ENCODE measurements around the gene CFAP251. TPM values are rescaled to one million over a fixed set of nuclear protein-coding genes. Genes with fewer than 3 reads are reported as not detected.
"Not testable (repeated sequence)": the region's sequence is repeated elsewhere in the genome, so short reads cannot be mapped to it uniquely, and the experiment has no call there.

Gene CFAP251
- total RNA-seq, 2 experiments from 2014 or later: 0.21 to 0.35 TPM

- peaks cover 55% of the 10 kb centered on the region for H3K27me3 Mint-ChIP-seq
- peaks cover 18% of the 10 kb centered on the region for H3K4me1 Mint-ChIP-seq
- CTCF ChIA-PET: interaction anchor here (0.8 to 3.5 kb wide), 2 partner anchors 90 to 93 kb away, joined by 3 to 12 read pairs; no protein-coding TSS in a partner anchor
- H3K36me3 Mint-ChIP-seq: no peaks in the 10 kb centered on the region
- DNase-seq (no peak), ATAC-seq (no peak)
- no peak overlapping the region for H3K4me3 Mint-ChIP-seq
- no peaks in the 10 kb centered on the region for H3K9me3 Mint-ChIP-seq (ENCODE audit: low read depth)
- H3K27ac Mint-ChIP-seq: peak overlapping the region; percentile 28
These were observed 111.4 kb downstream of the CFAP251 start for GRCh38 chr12:122029620-122030423.

- Mint-ChIP-seq H3K4me3 (no peak overlapping the region), H3K27me3 (peaks cover 53% of the 10 kb centered on the region), H3K36me3 (no peaks in the 10 kb centered on the region), H3K9me3 (ENCODE audit: low read depth) (no peaks in the 10 kb centered on the region), H3K4me1 (peaks cover 18% of the 10 kb centered on the region), H3K27ac (no peak overlapping the region)
- CTCF ChIA-PET: interaction anchor here (3.5 kb wide), 1 partner anchor 93 kb away, joined by 12 read pairs; no protein-coding TSS in a partner anchor
- DNase-seq (no peak), ATAC-seq (no peak)
These were observed 112.1 kb downstream of the CFAP251 start for GRCh38 chr12:122030424-122031035.

- H3K9me3 Mint-ChIP-seq (ENCODE audit: low read depth): no peaks in the 10 kb centered on the region
- CTCF ChIA-PET: interaction anchor here (0.8 to 1.0 kb wide), 2 partner anchors 9 to 44 kb away, joined by 3 to 4 read pairs; no protein-coding TSS in a partner anchor
- no peak overlapping the region for H3K4me3 Mint-ChIP-seq
- DNase-seq (peak; percentile 65), ATAC-seq (peak; percentile 50)
- H3K27me3 Mint-ChIP-seq: peaks cover 50% of the 10 kb centered on the region
- no peak overlapping the region for H3K27ac Mint-ChIP-seq
- peaks cover 18% of the 10 kb centered on the region for H3K4me1 Mint-ChIP-seq
- H3K36me3 Mint-ChIP-seq: no peaks in the 10 kb centered on the region
These were observed 113.2 kb downstream of the CFAP251 start for GRCh38 chr12:122031342-122032216.

- Mint-ChIP-seq H3K4me1 (peaks cover 18% of the 10 kb centered on the region), H3K27me3 (peaks cover 43% of the 10 kb centered on the region), H3K4me3 (no peak overlapping the region), H3K36me3 (no peaks in the 10 kb centered on the region), H3K9me3 (ENCODE audit: low read depth) (no peaks in the 10 kb centered on the region), H3K27ac (no peak overlapping the region)
- CTCF ChIA-PET: no interaction called here
- DNase-seq: no peak
- no peak for ATAC-seq
These were observed 114.2 kb downstream of the CFAP251 start for GRCh38 chr12:122032580-122032979.

- CTCF ChIA-PET: no interaction called here
- Mint-ChIP-seq H3K4me1 (no peaks in the 10 kb centered on the region), H3K27ac (no peak overlapping the region), H3K36me3 (no peaks in the 10 kb centered on the region), H3K27me3 (peaks cover 18% of the 10 kb centered on the region), H3K4me3 (no peak overlapping the region), H3K9me3 (ENCODE audit: low read depth) (no peaks in the 10 kb centered on the region)
- ATAC-seq: no peak
- no peak for DNase-seq
These were observed 116.9 kb downstream of the CFAP251 start for GRCh38 chr12:122035292-122035691.

- no peaks in the 10 kb centered on the region for H3K36me3 Mint-ChIP-seq
- CTCF ChIA-PET: no interaction called here
- no peak overlapping the region for H3K4me3 Mint-ChIP-seq
- H3K9me3 Mint-ChIP-seq (ENCODE audit: low read depth): no peaks in the 10 kb centered on the region
- H3K27me3 Mint-ChIP-seq: peaks cover 11% of the 10 kb centered on the region
- DNase-seq (no peak), ATAC-seq (no peak)
- H3K27ac Mint-ChIP-seq: no peak overlapping the region
- no peaks in the 10 kb centered on the region for H3K4me1 Mint-ChIP-seq
These were observed 117.8 kb downstream of the CFAP251 start for GRCh38 chr12:122036153-122036552.

GRCh38 chr12:122040579-122041386, 122.4 kb downstream of the CFAP251 start:
- Mint-ChIP-seq H3K27ac (no peak overlapping the region), H3K4me1 (no peaks in the 10 kb centered on the region), H3K27me3 (no peaks in the 10 kb centered on the region), H3K4me3 (no peak overlapping the region), H3K9me3 (ENCODE audit: low read depth) (no peaks in the 10 kb centered on the region), H3K36me3 (no peaks in the 10 kb centered on the region)
- no peak for ATAC-seq
- CTCF ChIA-PET: no interaction called here
- no peak for DNase-seq

GRCh38 chr12:122041458-122041857, 123.1 kb downstream of the CFAP251 start:
- H3K9me3 Mint-ChIP-seq (ENCODE audit: low read depth); DNase-seq; H3K4me1 Mint-ChIP-seq; H3K27ac Mint-ChIP-seq; H3K27me3 Mint-ChIP-seq; H3K4me3 Mint-ChIP-seq; H3K36me3 Mint-ChIP-seq; ATAC-seq; CTCF ChIA-PET: not testable (repeated sequence)

- CTCF ChIA-PET: interaction anchor here (1.0 to 1.2 kb wide), 3 partner anchors 81 to 294 kb away, joined by 3 to 5 read pairs (median 4); no protein-coding TSS in a partner anchor
- H3K9me3 Mint-ChIP-seq (ENCODE audit: low read depth): no peaks in the 10 kb centered on the region
- DNase-seq: no peak
- no peak overlapping the region for H3K4me3 Mint-ChIP-seq
- no peaks in the 10 kb centered on the region for H3K36me3 Mint-ChIP-seq
- H3K27ac Mint-ChIP-seq: no peak overlapping the region
- H3K27me3 Mint-ChIP-seq: no peaks in the 10 kb centered on the region
- H3K4me1 Mint-ChIP-seq: no peaks in the 10 kb centered on the region
- ATAC-seq: no peak
These were observed 124.5 kb downstream of the CFAP251 start for GRCh38 chr12:122042910-122043309.

GRCh38 chr12:122043476-122043875, 125.1 kb downstream of the CFAP251 start:
- CTCF ChIA-PET: interaction anchor here (1.2 to 1.6 kb wide), 3 partner anchors 11 to 293 kb away, joined by 3 to 4 read pairs (median 4); no protein-coding TSS in a partner anchor

GRCh38 chr12:122045262-122045661, 126.9 kb downstream of the CFAP251 start:
- ATAC-seq (no peak), DNase-seq (no peak)
- H3K4me1 Mint-ChIP-seq: no peaks in the 10 kb centered on the region
- H3K36me3 Mint-ChIP-seq: no peaks in the 10 kb centered on the region
- H3K27ac Mint-ChIP-seq: no peak overlapping the region
- H3K9me3 Mint-ChIP-seq (ENCODE audit: low read depth): no peaks in the 10 kb centered on the region
- H3K27me3 Mint-ChIP-seq: no peaks in the 10 kb centered on the region
- H3K4me3 Mint-ChIP-seq: no peak overlapping the region
- CTCF ChIA-PET: interaction anchor here (0.8 to 1.6 kb wide), 2 partner anchors 9 to 78 kb away, joined by 3 to 4 read pairs; no protein-coding TSS in a partner anchor

More at GRCh38 chr12:122043476-122043875, 125.1 kb downstream of the CFAP251 start:
- DNase-seq (no peak), ATAC-seq (no peak)
- Mint-ChIP-seq H3K4me1 (no peaks in the 10 kb centered on the region), H3K4me3 (no peak overlapping the region), H3K27me3 (no peaks in the 10 kb centered on the region), H3K27ac (no peak overlapping the region), H3K36me3 (no peaks in the 10 kb centered on the region), H3K9me3 (ENCODE audit: low read depth) (no peaks in the 10 kb centered on the region)

GRCh38 chr12:122046145-122046544, 127.8 kb downstream of the CFAP251 start:
- Mint-ChIP-seq H3K4me3 (no peak overlapping the region), H3K36me3 (no peaks in the 10 kb centered on the region), H3K4me1 (no peaks in the 10 kb centered on the region), H3K27me3 (no peaks in the 10 kb centered on the region), H3K9me3 (ENCODE audit: low read depth) (no peaks in the 10 kb centered on the region), H3K27ac (no peak overlapping the region)
- DNase-seq: no peak
- no peak for ATAC-seq
- CTCF ChIA-PET: interaction anchor here (1.1 kb wide), 1 partner anchor 8 kb away, joined by 5 read pairs; no protein-coding TSS in a partner anchor
